ENCODE results near the gene TNRC6B.

DNA sequence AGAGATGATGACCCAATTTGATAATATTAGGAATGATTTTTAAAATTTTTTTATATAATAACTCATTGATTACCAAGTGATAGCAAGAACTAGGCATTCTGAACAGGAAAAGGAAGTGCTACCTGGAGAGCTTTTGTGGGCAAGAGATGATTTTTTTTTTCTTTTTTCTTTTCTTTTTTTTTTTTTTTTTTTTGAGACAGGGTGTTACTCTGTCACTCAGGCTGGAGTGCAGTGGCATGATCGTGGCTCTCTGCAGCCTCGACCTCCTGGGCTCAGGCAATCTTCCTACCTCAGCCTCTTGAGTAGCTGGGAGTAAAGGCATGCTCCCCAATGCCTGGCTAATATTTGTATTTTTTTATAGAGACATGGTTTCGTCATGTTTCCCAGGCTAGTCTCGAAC lies 40.4 kb downstream of the TNRC6B start:
- TF ChIP-seq CTCF (IDR thresholded peaks at IDR 0.05; ENCODE audit: low read depth, low read length) (no peak), EZH2phosphoT487 (IDR thresholded peaks at IDR 0.05; ENCODE audit: low read depth) (no peak)
